HL-60 (cell line): Measurements from ENCODE around the gene EPHB3.

Experiments used
- DNase-seq, 2 experiments: peaks; one replicate each; pipeline ENCODE4 v3.0.0-alpha.2; 2010 to 2020; ENCODE audit warnings: low read depth in 1 of 2, low spot score in 1 of 2
- H3K27ac ChIP-seq: fragments of 250-450 bp; sonication (Bioruptor Pico); replicated peaks from 2 replicates; pipeline ENCODE4 v1.5.1; 2020; ENCODE audit warnings: mild to moderate bottlenecking, moderate library complexity
- H3K27me3 ChIP-seq: fragments of 250-450 bp; sonication (Bioruptor Pico); 2 replicates; pipeline ENCODE4 v1.5.1; 2021; ENCODE audit warnings: mild to moderate bottlenecking, moderate library complexity; ENCODE audit not compliant: insufficient read depth, poor library complexity, severe bottlenecking
- H3K4me3 ChIP-seq: replicated peaks from 2 replicates; pipeline ENCODE4 v1.5.1; 2011; ENCODE audit warnings: mild to moderate bottlenecking, control low read depth, low read length; ENCODE audit not compliant: insufficient read depth
- GABPA ChIP-seq: IDR thresholded peaks from 2 replicates; pipeline ENCODE4 v1.6.1; 2012; ENCODE audit warnings: low read depth
- POLR2AphosphoS5 ChIP-seq: IDR thresholded peaks from 2 replicates; pipeline ENCODE4 v1.6.1; 2012; ENCODE audit warnings: low read depth
- REST ChIP-seq: IDR thresholded peaks from 2 replicates; pipeline ENCODE4 v1.6.1; 2012; ENCODE audit warnings: low read depth; ENCODE audit not compliant: insufficient replicate concordance
- SPI1 ChIP-seq: IDR thresholded peaks from 2 replicates; pipeline ENCODE4 v1.6.1; 2012; ENCODE audit warnings: low read depth, mild to moderate bottlenecking, borderline replicate concordance
- long read RNA-seq: library from polyadenylated mRNA; unstranded; transcript quantifications from one replicate; pipeline ENCODE4 v2.0.0, GENCODE V29; 2020
- TF ChIP-seq, protein P1 (sequence below): IDR thresholded peaks from one replicate; pipeline ENCODE4 v1.5.1; 2011; ENCODE audit warnings: low read length, control low read depth, inconsistent platforms; ENCODE audit not compliant: insufficient read depth

Gene EPHB3
- long read RNA-seq: 0 reads

GRCh38 chr3:184561061-184561912, at the start of gene EPHB3:
TSS of gene EPHB3 (plus strand) at chr3:184561785. CDS start at chr3:184562236, 451 bp downstream.
- TF ChIP-seq POLR2AphosphoS5: no peak
- TF ChIP-seq, protein P1, sequence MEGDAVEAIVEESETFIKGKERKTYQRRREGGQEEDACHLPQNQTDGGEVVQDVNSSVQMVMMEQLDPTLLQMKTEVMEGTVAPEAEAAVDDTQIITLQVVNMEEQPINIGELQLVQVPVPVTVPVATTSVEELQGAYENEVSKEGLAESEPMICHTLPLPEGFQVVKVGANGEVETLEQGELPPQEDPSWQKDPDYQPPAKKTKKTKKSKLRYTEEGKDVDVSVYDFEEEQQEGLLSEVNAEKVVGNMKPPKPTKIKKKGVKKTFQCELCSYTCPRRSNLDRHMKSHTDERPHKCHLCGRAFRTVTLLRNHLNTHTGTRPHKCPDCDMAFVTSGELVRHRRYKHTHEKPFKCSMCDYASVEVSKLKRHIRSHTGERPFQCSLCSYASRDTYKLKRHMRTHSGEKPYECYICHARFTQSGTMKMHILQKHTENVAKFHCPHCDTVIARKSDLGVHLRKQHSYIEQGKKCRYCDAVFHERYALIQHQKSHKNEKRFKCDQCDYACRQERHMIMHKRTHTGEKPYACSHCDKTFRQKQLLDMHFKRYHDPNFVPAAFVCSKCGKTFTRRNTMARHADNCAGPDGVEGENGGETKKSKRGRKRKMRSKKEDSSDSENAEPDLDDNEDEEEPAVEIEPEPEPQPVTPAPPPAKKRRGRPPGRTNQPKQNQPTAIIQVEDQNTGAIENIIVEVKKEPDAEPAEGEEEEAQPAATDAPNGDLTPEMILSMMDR: peak; percentile 86
- peaks cover 21% of the 10 kb centered on the region for H3K27me3 ChIP-seq
- peak within 1 kb of the TSS; percentile 47 for H3K4me3 ChIP-seq
- H3K27ac ChIP-seq: no peak within 1 kb of the TSS
- peak; percentile 88 to 89 for DNase-seq

- Histone ChIP-seq H3K27ac (no peak overlapping the region), H3K4me3 (no peak overlapping the region), H3K27me3 (peaks cover 17% of the 10 kb centered on the region)
- TF ChIP-seq GABPA (no peak), POLR2AphosphoS5 (no peak), SPI1 (no peak), REST (no peak)
- TF ChIP-seq, protein P1: no peak
- no peak for DNase-seq
Observed at GRCh38 chr3:184512621-184513020, 49.0 kb upstream of the EPHB3 start.

DNA sequence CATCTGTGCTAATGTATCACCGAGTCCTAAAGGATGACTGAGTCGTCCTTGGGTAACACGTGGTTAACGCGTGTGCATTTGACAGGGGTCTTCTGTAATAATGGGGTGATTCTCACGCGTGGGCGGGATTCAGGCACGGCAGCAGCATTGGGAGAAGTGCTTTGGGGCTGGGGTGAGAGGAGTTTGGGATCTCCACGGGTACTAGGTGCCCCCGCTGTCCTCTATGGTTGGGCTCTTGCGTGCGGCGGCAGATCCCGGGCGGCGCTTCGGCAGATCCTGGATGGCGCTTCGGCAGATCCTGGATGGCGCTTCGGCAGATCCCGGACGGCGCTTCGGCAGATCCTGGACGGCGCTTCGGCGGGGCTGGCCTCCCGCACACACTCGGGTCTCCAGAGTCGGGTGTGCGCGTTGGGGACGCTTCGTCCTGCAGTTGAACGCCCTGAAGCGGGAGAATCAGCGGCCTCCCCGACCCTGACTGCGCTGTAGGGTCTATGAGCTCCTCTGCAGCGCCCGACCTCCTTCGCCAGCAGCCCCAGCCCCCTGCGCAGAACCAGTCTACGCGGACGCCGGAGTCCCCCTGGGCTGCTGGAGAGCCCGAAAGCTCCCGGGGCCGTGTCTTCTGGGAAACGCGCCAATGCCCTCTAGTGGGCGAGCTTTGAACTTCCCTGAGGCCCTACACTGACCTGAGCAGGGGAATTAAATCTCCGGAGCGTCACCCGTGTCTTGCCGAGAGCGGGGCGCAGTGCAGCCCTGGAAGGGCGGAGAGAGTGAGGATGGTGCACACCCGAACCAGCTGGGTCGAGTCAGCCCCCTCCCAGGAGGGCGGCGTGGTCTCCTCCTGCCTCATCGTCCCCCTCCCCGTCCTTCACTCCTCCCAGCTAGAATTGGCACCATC, 48.1 kb upstream of the EPHB3 start:
- H3K4me3 ChIP-seq: peak overlapping the region; percentile 39
- TF ChIP-seq, protein P1: peak; percentile 73
- TF ChIP-seq SPI1: no peak
- DNase-seq: peak; percentile 46 to 76
- no peak overlapping the region for H3K27ac ChIP-seq
- H3K27me3 ChIP-seq: peaks cover 22% of the 10 kb centered on the region

DNA sequence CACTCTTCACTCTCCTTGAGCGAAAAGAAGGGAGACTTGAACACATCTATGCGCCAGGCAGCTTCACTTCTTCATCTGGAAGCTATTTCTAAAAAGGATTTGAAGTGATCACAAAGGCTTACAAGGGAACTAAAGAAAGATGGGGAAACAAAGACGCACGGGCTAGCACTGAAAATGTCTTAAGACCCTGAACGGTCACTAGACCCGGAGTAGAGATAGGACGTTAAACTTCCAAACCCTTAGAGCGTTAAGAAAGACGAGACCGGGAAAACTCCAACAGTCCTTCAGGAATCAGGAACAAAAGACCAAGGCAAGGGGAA, 47.5 kb upstream of the EPHB3 start:
- H3K27ac ChIP-seq: no peak overlapping the region
- no peak overlapping the region for H3K4me3 ChIP-seq
- DNase-seq: no peak
- peaks cover 22% of the 10 kb centered on the region for H3K27me3 ChIP-seq
- TF ChIP-seq POLR2AphosphoS5 (no peak), SPI1 (peak; percentile 32; the same call in 1 of the 2 replicates)
